ENCODE measurements around the gene OR2T11.
"Not testable (repeated sequence)": the region's sequence is repeated elsewhere in the genome, so short reads cannot be mapped to it uniquely, and the experiment has no call there.

DNA sequence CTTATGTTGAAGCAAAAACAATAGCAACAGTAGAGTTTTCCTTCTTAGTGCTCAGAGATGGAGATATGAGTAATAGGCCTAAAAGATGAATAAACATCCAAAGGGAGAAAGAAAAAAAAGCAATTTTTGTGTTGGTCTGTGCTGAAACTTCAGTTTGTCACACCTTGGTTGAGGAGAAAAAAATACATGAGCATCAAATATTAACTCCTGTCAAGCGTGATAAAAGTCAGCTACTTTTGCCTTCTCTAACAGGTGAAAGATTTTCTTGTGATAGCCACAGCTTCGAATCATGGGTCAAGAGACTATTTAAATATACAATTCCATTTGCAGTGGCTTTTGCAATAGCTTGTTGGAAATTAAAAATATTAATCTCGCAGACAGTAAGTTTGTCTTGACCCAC, 6.0 kb upstream of the OR2T11 start:
- not testable (repeated sequence) for TF ChIP-seq EZH2 (IDR thresholded peaks at IDR 0.05); POLR2AphosphoS5 (IDR thresholded peaks at IDR 0.05; ENCODE audit: borderline replicate concordance, low read depth, low read length); FOXP2 (optimal IDR thresholded peaks at IDR 0.05; ENCODE audit: control extremely low read depth, extremely low read length, insufficient read depth)
